Esophagus squamous epithelium (tissue), 4 donors: ENCODE measurements around the gene PHF8.

Experiments used
- POLR2A ChIP-seq, 4 donors: fragments of 450-650 bp; IDR thresholded peaks; one replicate each; pipeline ENCODE4 v1.6.1; 2017; ENCODE audit warnings: antibody characterized with exemption in 4 of 4, mild to moderate bottlenecking in 4 of 4, moderate library complexity in 3 of 4
- TF ChIP-seq, protein P1 (sequence below), 6 experiments: fragments of 450-650 bp in 4 of 6; fragments of 200-600 bp in 2 of 6; sonication (generic) in 2 of 6; IDR thresholded peaks; one replicate each; pipeline ENCODE4 v1.5.1; 2016 to 2019; ENCODE audit warnings: antibody characterized with exemption in 6 of 6, mild to moderate bottlenecking in 4 of 6, moderate library complexity in 4 of 6

DNA sequence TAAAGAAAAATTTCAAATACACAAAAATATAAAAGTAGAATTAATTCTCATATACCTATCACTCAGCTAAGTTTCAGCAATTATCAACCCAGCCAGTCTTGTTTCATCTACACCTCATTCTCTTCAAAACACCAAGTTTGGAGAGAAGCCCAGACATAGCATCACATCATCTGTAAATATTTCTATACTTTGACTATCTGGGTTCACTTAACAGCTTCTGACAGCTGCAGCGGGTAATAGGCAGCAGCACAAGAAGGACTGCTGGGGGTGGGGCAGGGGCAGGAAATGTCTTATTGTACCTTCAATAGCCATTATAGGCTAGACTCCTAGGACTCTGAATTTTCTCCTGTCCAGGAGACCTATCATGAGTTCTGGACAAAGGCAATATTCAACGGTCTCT is 54.1 kb downstream of the PHF8 start:
- TF ChIP-seq, protein P1, sequence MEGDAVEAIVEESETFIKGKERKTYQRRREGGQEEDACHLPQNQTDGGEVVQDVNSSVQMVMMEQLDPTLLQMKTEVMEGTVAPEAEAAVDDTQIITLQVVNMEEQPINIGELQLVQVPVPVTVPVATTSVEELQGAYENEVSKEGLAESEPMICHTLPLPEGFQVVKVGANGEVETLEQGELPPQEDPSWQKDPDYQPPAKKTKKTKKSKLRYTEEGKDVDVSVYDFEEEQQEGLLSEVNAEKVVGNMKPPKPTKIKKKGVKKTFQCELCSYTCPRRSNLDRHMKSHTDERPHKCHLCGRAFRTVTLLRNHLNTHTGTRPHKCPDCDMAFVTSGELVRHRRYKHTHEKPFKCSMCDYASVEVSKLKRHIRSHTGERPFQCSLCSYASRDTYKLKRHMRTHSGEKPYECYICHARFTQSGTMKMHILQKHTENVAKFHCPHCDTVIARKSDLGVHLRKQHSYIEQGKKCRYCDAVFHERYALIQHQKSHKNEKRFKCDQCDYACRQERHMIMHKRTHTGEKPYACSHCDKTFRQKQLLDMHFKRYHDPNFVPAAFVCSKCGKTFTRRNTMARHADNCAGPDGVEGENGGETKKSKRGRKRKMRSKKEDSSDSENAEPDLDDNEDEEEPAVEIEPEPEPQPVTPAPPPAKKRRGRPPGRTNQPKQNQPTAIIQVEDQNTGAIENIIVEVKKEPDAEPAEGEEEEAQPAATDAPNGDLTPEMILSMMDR (IDR thresholded peaks at IDR 0.05) = no peak
- no peak for TF ChIP-seq POLR2A (IDR thresholded peaks at IDR 0.05)
